ENCODE data around the gene ALOXE3.

GRCh38 chr17:8125947-8126490 is 7.7 kb upstream of the ALOXE3 start:
- TF ChIP-seq CTCF (IDR thresholded peaks at IDR 0.05) (no peak), POLR2A (IDR thresholded peaks at IDR 0.05) (no peak)
